Breast epithelium (tissue), 3 donors: ENCODE data around the gene INVS.

Experiments
- POLR2A ChIP-seq: fragments of 450-650 bp; IDR thresholded peaks from one replicate; pipeline ENCODE4 v1.6.1; 2016; ENCODE audit warnings: antibody characterized with exemption, mild to moderate bottlenecking, moderate library complexity
- TF ChIP-seq, protein P1 (sequence below), 3 donors: fragments of 450-650 bp; IDR thresholded peaks; one replicate each; pipeline ENCODE4 v1.5.1; 2016 to 2017; ENCODE audit warnings: antibody characterized with exemption in 3 of 3, mild to moderate bottlenecking in 3 of 3, moderate library complexity in 3 of 3

DNA sequence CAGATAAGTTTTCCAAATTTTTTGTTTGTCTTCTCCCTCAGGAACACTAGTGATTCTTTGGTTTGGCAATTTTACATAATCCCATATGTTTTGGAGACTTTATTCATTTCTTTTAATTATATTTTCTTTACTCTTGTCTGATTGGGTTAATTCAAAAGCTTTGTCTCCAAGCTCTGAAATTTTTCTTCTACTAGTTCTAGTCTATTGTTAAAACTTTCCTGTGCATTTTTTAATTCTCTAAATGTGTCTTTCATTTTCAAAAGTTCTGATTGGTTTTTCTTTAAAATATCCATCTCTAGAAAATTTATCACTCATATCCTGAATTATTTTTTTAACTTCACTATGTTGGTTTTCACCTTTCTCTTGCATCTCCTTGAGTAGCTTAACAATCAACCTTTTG is 92.2 kb downstream of the INVS start:
- TF ChIP-seq POLR2A: no peak
- TF ChIP-seq, protein P1, sequence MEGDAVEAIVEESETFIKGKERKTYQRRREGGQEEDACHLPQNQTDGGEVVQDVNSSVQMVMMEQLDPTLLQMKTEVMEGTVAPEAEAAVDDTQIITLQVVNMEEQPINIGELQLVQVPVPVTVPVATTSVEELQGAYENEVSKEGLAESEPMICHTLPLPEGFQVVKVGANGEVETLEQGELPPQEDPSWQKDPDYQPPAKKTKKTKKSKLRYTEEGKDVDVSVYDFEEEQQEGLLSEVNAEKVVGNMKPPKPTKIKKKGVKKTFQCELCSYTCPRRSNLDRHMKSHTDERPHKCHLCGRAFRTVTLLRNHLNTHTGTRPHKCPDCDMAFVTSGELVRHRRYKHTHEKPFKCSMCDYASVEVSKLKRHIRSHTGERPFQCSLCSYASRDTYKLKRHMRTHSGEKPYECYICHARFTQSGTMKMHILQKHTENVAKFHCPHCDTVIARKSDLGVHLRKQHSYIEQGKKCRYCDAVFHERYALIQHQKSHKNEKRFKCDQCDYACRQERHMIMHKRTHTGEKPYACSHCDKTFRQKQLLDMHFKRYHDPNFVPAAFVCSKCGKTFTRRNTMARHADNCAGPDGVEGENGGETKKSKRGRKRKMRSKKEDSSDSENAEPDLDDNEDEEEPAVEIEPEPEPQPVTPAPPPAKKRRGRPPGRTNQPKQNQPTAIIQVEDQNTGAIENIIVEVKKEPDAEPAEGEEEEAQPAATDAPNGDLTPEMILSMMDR (IDR thresholded peaks at IDR 0.05): no peak
